HFFc6 (cell line): ENCODE measurements around the gene MST1. TPM values are rescaled to one million over a fixed set of nuclear protein-coding genes. Genes with fewer than 3 reads are reported as not detected.

Experiments
- DNase-seq: peaks from one replicate; pipeline ENCODE4 v3.0.0-alpha.2; 2018
- H3K27ac Mint-ChIP-seq: 2 replicates; pipeline ENCODE4 v1.8.0; 2020; ENCODE audit warnings: mild to moderate bottlenecking, mixed read lengths
- H3K27me3 Mint-ChIP-seq: 2 replicates; pipeline ENCODE4 v1.8.0; 2021; ENCODE audit warnings: mild to moderate bottlenecking, moderate library complexity, mixed read lengths; ENCODE audit not compliant: insufficient read depth
- H3K36me3 Mint-ChIP-seq: 2 replicates; pipeline ENCODE4 v1.8.0; 2021; ENCODE audit warnings: low read depth, mixed read lengths
- H3K4me1 Mint-ChIP-seq: 2 replicates; pipeline ENCODE4 v1.8.0; 2020; ENCODE audit warnings: low read depth, mixed read lengths
- H3K4me3 Mint-ChIP-seq: 2 replicates; pipeline ENCODE4 v1.8.0; 2020; ENCODE audit warnings: mild to moderate bottlenecking, moderate library complexity, mixed read lengths
- H3K9me3 Mint-ChIP-seq: 2 replicates; pipeline ENCODE4 v1.8.0; 2020; ENCODE audit warnings: mild to moderate bottlenecking, mixed read lengths
- CTCF ChIP-seq: fragments of 200-600 bp; sonication (generic); IDR thresholded peaks from 2 replicates; pipeline ENCODE4 v1.5.0; 2021; ENCODE audit warnings: antibody characterized with exemption, mild to moderate bottlenecking
- total RNA-seq, 6 experiments: library from RNA; stranded (reverse); fragmentation: NEBNext Ultra II Directional; extraction: Animal tissue kit (Norgen Biotek cat#: 25700); gene quantifications; 2 replicates in 1 of 6; 3 replicates in 5 of 6; pipeline ENCODE4 v1.2.3, GENCODE V29; 2021

MST1 gene
- total RNA-seq, 6 experiments from 2014 or later, result 3.4 to 7.4 (median 4.8) TPM

- Mint-ChIP-seq H3K27ac (no peak overlapping the region), H3K4me1 (no peaks in the 10 kb centered on the region), H3K36me3 (no peaks in the 10 kb centered on the region), H3K9me3 (no peaks in the 10 kb centered on the region), H3K27me3 (peaks cover 35% of the 10 kb centered on the region), H3K4me3 (no peak overlapping the region)
- no peak for DNase-seq
- TF ChIP-seq CTCF, result no peak
Measured at GRCh38 chr3:49656541-49657112, 32.6 kb downstream of the MST1 start.

GRCh38 chr3:49655731-49656285 lies 33.5 kb downstream of the MST1 start:
- Mint-ChIP-seq H3K4me3 (no peak overlapping the region), H3K4me1 (no peaks in the 10 kb centered on the region), H3K36me3 (no peaks in the 10 kb centered on the region), H3K27me3 (peaks cover 39% of the 10 kb centered on the region), H3K9me3 (no peaks in the 10 kb centered on the region), H3K27ac (no peak overlapping the region)
- TF ChIP-seq CTCF, result no peak
- no peak for DNase-seq

GRCh38 chr3:49654955-49655556 lies 34.2 kb downstream of the MST1 start:
- Mint-ChIP-seq H3K36me3 (no peaks in the 10 kb centered on the region), H3K4me1 (no peaks in the 10 kb centered on the region), H3K4me3 (no peak overlapping the region), H3K27me3 (peaks cover 39% of the 10 kb centered on the region), H3K9me3 (no peaks in the 10 kb centered on the region), H3K27ac (no peak overlapping the region)
- no peak for DNase-seq
- no peak for TF ChIP-seq CTCF

- Mint-ChIP-seq H3K27ac (no peak overlapping the region), H3K27me3 (peaks cover 39% of the 10 kb centered on the region), H3K9me3 (no peaks in the 10 kb centered on the region), H3K4me3 (no peak overlapping the region), H3K4me1 (no peaks in the 10 kb centered on the region), H3K36me3 (no peaks in the 10 kb centered on the region)
- no peak for TF ChIP-seq CTCF
- DNase-seq, result no peak
Measured at GRCh38 chr3:49654176-49654825, 35.0 kb downstream of the MST1 start.

GRCh38 chr3:49653621-49654020 lies 35.7 kb downstream of the MST1 start:
- Mint-ChIP-seq H3K4me3 (no peak overlapping the region), H3K27me3 (peaks cover 38% of the 10 kb centered on the region), H3K4me1 (no peaks in the 10 kb centered on the region), H3K9me3 (no peaks in the 10 kb centered on the region), H3K36me3 (no peaks in the 10 kb centered on the region), H3K27ac (no peak overlapping the region)
- DNase-seq, result no peak
- no peak for TF ChIP-seq CTCF
